IPS DF 6.9 (cell line): ENCODE measurements around the gene ACSL6.

Source experiments
- DNase-seq: peaks from one replicate; pipeline ENCODE4 v3.0.0-alpha.2; 2013; ENCODE audit warnings: low read depth, low spot score
- H3K27ac ChIP-seq: one replicate; pipeline ENCODE4 v1.5.1; 2013; ENCODE audit warnings: low read length, control low read depth
- H3K27me3 ChIP-seq: 2 replicates; pipeline ENCODE4 v1.6.1; 2013; ENCODE audit warnings: mild to moderate bottlenecking, low read length; ENCODE audit not compliant: control insufficient read depth, insufficient read depth
- H3K36me3 ChIP-seq: 2 replicates; pipeline ENCODE4 v1.6.1; 2013; ENCODE audit warnings: low read length; ENCODE audit not compliant: control insufficient read depth, insufficient read depth
- H3K4me1 ChIP-seq: 2 replicates; pipeline ENCODE4 v1.6.1; 2013; ENCODE audit warnings: low read length; ENCODE audit not compliant: control insufficient read depth, insufficient read depth
- H3K4me3 ChIP-seq: 2 replicates; pipeline ENCODE4 v1.5.1; 2013; ENCODE audit warnings: mild to moderate bottlenecking, low read length
- H3K9me3 ChIP-seq: 2 replicates; pipeline ENCODE4 v1.6.1; 2013; ENCODE audit warnings: low read length, inconsistent platforms; ENCODE audit not compliant: control insufficient read depth, insufficient read depth
- WGBS: extraction: QIAGEN DNeasy Blood & Tissue Kit; methylation state at CpG from one replicate; pipeline ENCODE4 v1.1.7; 2013; ENCODE audit warnings: mixed read lengths, missing lambda C conversion rate; ENCODE audit not compliant: insufficient read length, insufficient coverage; 5-methylcytosine and 5-hydroxymethylcytosine counted together

The ACSL6 gene

GRCh38 chr5:132006331-132007120 is 4.9 kb downstream of the ACSL6 start:
- peaks cover 2% of the 10 kb centered on the region; the same call in 1 of the 2 replicates for H3K27me3 ChIP-seq
- no peak overlapping the region for H3K27ac ChIP-seq
- no peak for DNase-seq
- H3K4me3 ChIP-seq: no peak overlapping the region
- H3K9me3 ChIP-seq: no peaks in the 10 kb centered on the region
- peaks cover 9% of the 10 kb centered on the region for H3K4me1 ChIP-seq
- no peaks in the 10 kb centered on the region for H3K36me3 ChIP-seq
- no CpG with 5 or more reads among the region's 6 CpGs for WGBS

GRCh38 chr5:132005591-132005990 is 5.9 kb downstream of the ACSL6 start:
- no CpG with 5 or more reads among the region's 3 CpGs for WGBS
- H3K4me1 ChIP-seq: peaks cover 9% of the 10 kb centered on the region
- no peaks in the 10 kb centered on the region for H3K36me3 ChIP-seq

DNA sequence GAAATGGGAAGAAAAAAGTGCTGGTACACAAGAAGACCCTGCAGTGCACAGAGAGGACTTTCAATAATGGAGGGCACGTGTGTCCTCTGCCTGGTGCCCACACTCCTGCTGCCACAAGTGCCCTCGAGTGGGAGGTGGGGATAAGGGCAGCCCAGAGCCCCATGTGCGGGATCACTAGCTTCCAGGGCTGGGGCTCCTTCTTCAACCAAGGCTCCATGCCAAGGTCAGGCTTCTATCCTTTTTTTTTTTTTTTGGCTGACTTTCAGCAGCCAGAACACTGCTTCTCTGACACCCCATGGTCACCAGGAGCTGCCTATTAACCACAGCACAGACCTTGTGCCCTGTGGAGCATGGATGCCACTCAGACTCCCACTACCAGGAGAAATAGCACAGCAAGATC is 7.5 kb downstream of the ACSL6 start:
- Histone ChIP-seq H3K36me3 (no peaks in the 10 kb centered on the region), H3K9me3 (no peaks in the 10 kb centered on the region), H3K4me3 (no peak overlapping the region), H3K27ac (no peak overlapping the region), H3K27me3 (no peaks in the 10 kb centered on the region), H3K4me1 (peaks cover 7% of the 10 kb centered on the region)
- whole genome bisulfite sequencing: no CpG with 5 or more reads among the region's 3 CpGs
- no peak for DNase-seq

More at GRCh38 chr5:132005591-132005990, 5.9 kb downstream of the ACSL6 start:
- no peaks in the 10 kb centered on the region for H3K27me3 ChIP-seq
- no peak overlapping the region for H3K4me3 ChIP-seq
- no peak overlapping the region for H3K27ac ChIP-seq
- no peak for DNase-seq
- H3K9me3 ChIP-seq: no peaks in the 10 kb centered on the region

DNA sequence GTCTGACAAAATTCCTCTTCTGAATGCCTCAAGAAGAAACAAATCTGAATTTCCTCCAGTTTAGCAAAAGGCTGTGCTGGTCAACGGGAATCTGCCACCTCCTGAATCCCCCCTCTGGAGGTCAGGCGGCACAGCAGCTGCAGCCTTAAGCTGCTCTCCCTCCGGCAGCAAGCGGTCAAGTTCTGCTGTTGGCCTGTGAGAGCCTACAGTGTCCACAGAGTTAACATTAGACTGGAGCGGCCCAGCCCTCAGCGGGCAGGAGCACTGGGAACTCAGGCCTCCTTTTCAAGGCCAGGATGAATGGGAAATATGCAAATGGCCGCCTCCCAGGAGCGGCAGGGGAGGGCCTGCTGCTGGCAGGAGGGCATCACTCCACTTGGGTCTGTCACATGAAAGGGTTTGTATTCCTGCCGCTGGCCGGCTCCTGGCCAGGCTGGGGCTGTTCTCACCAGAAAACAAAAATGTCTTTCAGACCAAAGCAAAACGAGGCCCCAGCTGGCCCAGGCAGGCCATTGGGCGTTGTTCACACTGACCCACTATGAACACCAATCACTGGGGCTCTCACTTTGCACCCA is 8.2 kb downstream of the ACSL6 start:
- Histone ChIP-seq H3K4me1 (peaks cover 7% of the 10 kb centered on the region), H3K27ac (no peak overlapping the region), H3K36me3 (no peaks in the 10 kb centered on the region), H3K27me3 (no peaks in the 10 kb centered on the region), H3K4me3 (no peak overlapping the region), H3K9me3 (no peaks in the 10 kb centered on the region)
- DNase-seq: peak; percentile 41
- WGBS: no CpG with 5 or more reads among the region's 12 CpGs

DNA sequence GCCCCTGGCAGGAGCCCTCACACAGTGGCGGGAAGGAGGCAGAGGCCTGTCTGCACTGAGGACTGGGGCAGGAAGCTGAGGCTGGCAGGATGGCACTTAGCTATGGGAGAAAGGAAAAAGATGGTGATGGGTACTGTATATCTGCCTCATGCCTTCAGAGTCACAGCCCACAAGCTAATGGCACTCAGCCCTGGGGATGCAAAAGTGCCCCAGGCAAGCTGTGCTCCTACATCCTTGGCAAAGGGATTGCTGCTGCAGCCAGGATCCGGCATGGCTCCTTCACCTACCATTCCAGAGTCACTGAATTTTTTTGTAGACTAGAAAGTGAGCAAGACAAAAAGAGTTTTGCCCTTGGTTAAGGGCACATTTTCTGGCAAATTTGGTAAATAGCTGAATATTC is 8.7 kb downstream of the ACSL6 start:
- H3K9me3 ChIP-seq: no peaks in the 10 kb centered on the region
- DNase-seq: no peak
- no CpG with 5 or more reads among the region's 2 CpGs for WGBS
- H3K36me3 ChIP-seq: no peaks in the 10 kb centered on the region
- peaks cover 7% of the 10 kb centered on the region for H3K4me1 ChIP-seq
- no peaks in the 10 kb centered on the region for H3K27me3 ChIP-seq
- H3K4me3 ChIP-seq: no peak overlapping the region
- no peak overlapping the region for H3K27ac ChIP-seq

- no peak overlapping the region for H3K27ac ChIP-seq
- DNase-seq: no peak
- H3K4me3 ChIP-seq: no peak overlapping the region
- no peaks in the 10 kb centered on the region for H3K36me3 ChIP-seq
- H3K27me3 ChIP-seq: no peaks in the 10 kb centered on the region
- peaks cover 7% of the 10 kb centered on the region for H3K4me1 ChIP-seq
- H3K9me3 ChIP-seq: no peaks in the 10 kb centered on the region
- no CpG with 5 or more reads among the region's 11 CpGs for WGBS
These were observed 9.6 kb downstream of the ACSL6 start for GRCh38 chr5:132001647-132002561.

- DNase-seq: no peak
- H3K36me3 ChIP-seq: no peaks in the 10 kb centered on the region
- peaks cover 7% of the 10 kb centered on the region for H3K4me1 ChIP-seq
- no CpG with 5 or more reads among the region's 7 CpGs for WGBS
- no peak overlapping the region for H3K27ac ChIP-seq
- H3K9me3 ChIP-seq: no peaks in the 10 kb centered on the region
- H3K4me3 ChIP-seq: no peak overlapping the region
- no peaks in the 10 kb centered on the region for H3K27me3 ChIP-seq
These were observed 10.6 kb downstream of the ACSL6 start for GRCh38 chr5:132000677-132001453.

- no peak overlapping the region for H3K4me3 ChIP-seq
- no peak overlapping the region for H3K27ac ChIP-seq
- H3K4me1 ChIP-seq: peaks cover 7% of the 10 kb centered on the region
- H3K36me3 ChIP-seq: no peaks in the 10 kb centered on the region
- H3K27me3 ChIP-seq: no peaks in the 10 kb centered on the region
- DNase-seq: no peak
- H3K9me3 ChIP-seq: no peaks in the 10 kb centered on the region
- no CpG with 5 or more reads among the region's 2 CpGs for WGBS
These were observed 11.3 kb downstream of the ACSL6 start for GRCh38 chr5:132000241-132000490.

- Histone ChIP-seq H3K4me1 (peaks cover 7% of the 10 kb centered on the region), H3K27me3 (no peaks in the 10 kb centered on the region), H3K27ac (no peak overlapping the region), H3K4me3 (no peak overlapping the region), H3K36me3 (no peaks in the 10 kb centered on the region), H3K9me3 (no peaks in the 10 kb centered on the region)
- no CpG with 5 or more reads among the region's 13 CpGs for WGBS
- DNase-seq: no peak
These were observed 11.8 kb downstream of the ACSL6 start for GRCh38 chr5:131999441-132000240.
